HL-60 (cell line): Measurements from ENCODE around the gene NR2F2.
A peak's percentile ranks its signal among the peaks of the same experiment; 100 is the strongest.

ENCODE experiments used
- DNase-seq, 2 experiments: peaks; one replicate each; pipeline ENCODE4 v3.0.0-alpha.2; 2010 to 2020; ENCODE audit warnings: low read depth in 1 of 2, low spot score in 1 of 2
- H3K27ac ChIP-seq: fragments of 250-450 bp; sonication (Bioruptor Pico); replicated peaks from 2 replicates; pipeline ENCODE4 v1.5.1; 2020; ENCODE audit warnings: mild to moderate bottlenecking, moderate library complexity
- H3K27me3 ChIP-seq: fragments of 250-450 bp; sonication (Bioruptor Pico); 2 replicates; pipeline ENCODE4 v1.5.1; 2021; ENCODE audit warnings: mild to moderate bottlenecking, moderate library complexity; ENCODE audit not compliant: insufficient read depth, poor library complexity, severe bottlenecking
- H3K4me3 ChIP-seq: replicated peaks from 2 replicates; pipeline ENCODE4 v1.5.1; 2011; ENCODE audit warnings: mild to moderate bottlenecking, control low read depth, low read length; ENCODE audit not compliant: insufficient read depth
- CTCF ChIP-seq: IDR thresholded peaks from one replicate; pipeline ENCODE4 v1.5.1; 2011; ENCODE audit warnings: low read length, control low read depth, inconsistent platforms; ENCODE audit not compliant: insufficient read depth
- GABPA ChIP-seq: IDR thresholded peaks from 2 replicates; pipeline ENCODE4 v1.6.1; 2012; ENCODE audit warnings: low read depth
- POLR2AphosphoS5 ChIP-seq: IDR thresholded peaks from 2 replicates; pipeline ENCODE4 v1.6.1; 2012; ENCODE audit warnings: low read depth
- REST ChIP-seq: IDR thresholded peaks from 2 replicates; pipeline ENCODE4 v1.6.1; 2012; ENCODE audit warnings: low read depth; ENCODE audit not compliant: insufficient replicate concordance
- SPI1 ChIP-seq: IDR thresholded peaks from 2 replicates; pipeline ENCODE4 v1.6.1; 2012; ENCODE audit warnings: low read depth, mild to moderate bottlenecking, borderline replicate concordance

Gene NR2F2

GRCh38 chr15:96334017-96334704, 3.7 kb downstream of the NR2F2 start:
- TF ChIP-seq POLR2AphosphoS5 (0 out of 2 replicates have a peak, but pooled peaks have one; percentile 2), REST (no peak)
- Histone ChIP-seq H3K4me3 (peak overlapping the region; percentile 49), H3K27me3 (no peaks in the 10 kb centered on the region), H3K27ac (peak overlapping the region; percentile 85)
- DNase-seq: no peak

- Histone ChIP-seq H3K27ac (peak overlapping the region; percentile 85), H3K4me3 (peak overlapping the region; percentile 49), H3K27me3 (no peaks in the 10 kb centered on the region)
- no peak for DNase-seq
- TF ChIP-seq GABPA (no peak), CTCF (no peak), POLR2AphosphoS5 (no peak), REST (no peak), SPI1 (no peak)
These were observed 4.4 kb downstream of the NR2F2 start for GRCh38 chr15:96334705-96335410.

- Histone ChIP-seq H3K4me3 (peak overlapping the region; percentile 49), H3K27ac (peak overlapping the region; percentile 50), H3K27me3 (no peaks in the 10 kb centered on the region)
- TF ChIP-seq POLR2AphosphoS5: no peak
- no peak for TF ChIP-seq GABPA
- no peak for TF ChIP-seq CTCF
- no peak for TF ChIP-seq SPI1
- no peak for TF ChIP-seq REST
- no peak for DNase-seq
These were observed 5.0 kb downstream of the NR2F2 start for GRCh38 chr15:96335411-96336024.
